CD4-positive, alpha-beta T cell treated with Interleukin-15 for 1 hour (primary cell): ENCODE results near the gene TTC3.
"Not testable (repeated sequence)": the region's sequence is repeated elsewhere in the genome, so short reads cannot be mapped to it uniquely, and the experiment has no call there.

Source experiments
- DNase-seq: peaks from one replicate; pipeline ENCODE4 v3.0.0-alpha.2; 2020

TTC3 gene

GRCh38 chr21:37072988-37073416, at the start of gene TTC3, which contains the start of gene PIGP:
TTC3 (plus strand) TSS chr21:37073254; CDS start chr21:37087258, 14,004 bp downstream.
PIGP (minus strand) TSS chr21:37073071; CDS start chr21:37072515, 556 bp downstream.
- peak; percentile 95 for DNase-seq

- no peak for DNase-seq
Measured at GRCh38 chr21:37026499-37026898, 46.6 kb upstream of the TTC3 start.

- DNase-seq = no peak
Measured at GRCh38 chr21:37028570-37028969, 44.5 kb upstream of the TTC3 start.

GRCh38 chr21:37030864-37031263, 42.2 kb upstream of the TTC3 start:
- no peak for DNase-seq

GRCh38 chr21:37032293-37032692, 40.8 kb upstream of the TTC3 start:
- DNase-seq = no peak

GRCh38 chr21:37032877-37033471, 40.1 kb upstream of the TTC3 start:
- no peak for DNase-seq

- not testable (repeated sequence) for DNase-seq
Measured at GRCh38 chr21:37034394-37034793, 38.7 kb upstream of the TTC3 start.

- DNase-seq = no peak
Measured at GRCh38 chr21:37036177-37036576, 36.9 kb upstream of the TTC3 start.

- DNase-seq = no peak
Measured at GRCh38 chr21:37039411-37040075, 33.5 kb upstream of the TTC3 start.

- no peak for DNase-seq
Measured at GRCh38 chr21:37040212-37040611, 32.8 kb upstream of the TTC3 start.

- no peak for DNase-seq
Measured at GRCh38 chr21:37041706-37042271, 31.3 kb upstream of the TTC3 start.

- no peak for DNase-seq
Measured at GRCh38 chr21:37043818-37044217, 29.2 kb upstream of the TTC3 start.

- no peak for DNase-seq
Measured at GRCh38 chr21:37044643-37045042, 28.4 kb upstream of the TTC3 start.

GRCh38 chr21:37045149-37045548, 27.9 kb upstream of the TTC3 start:
- no peak for DNase-seq

GRCh38 chr21:37045556-37045955, 27.5 kb upstream of the TTC3 start:
- no peak for DNase-seq

GRCh38 chr21:37047079-37047478, 26.0 kb upstream of the TTC3 start:
- DNase-seq = no peak

GRCh38 chr21:37049741-37050140, 23.3 kb upstream of the TTC3 start:
- not testable (repeated sequence) for DNase-seq

- DNase-seq = no peak
Measured at GRCh38 chr21:37055271-37055855, 17.7 kb upstream of the TTC3 start.

GRCh38 chr21:37057614-37058013, 15.4 kb upstream of the TTC3 start:
- no peak for DNase-seq

GRCh38 chr21:37058261-37058660, 14.8 kb upstream of the TTC3 start:
- no peak for DNase-seq

GRCh38 chr21:37059181-37059580, 13.9 kb upstream of the TTC3 start:
- no peak for DNase-seq

- DNase-seq = no peak
Measured at GRCh38 chr21:37060296-37060695, 12.8 kb upstream of the TTC3 start.

GRCh38 chr21:37061926-37062592, 11.0 kb upstream of the TTC3 start:
- no peak for DNase-seq

- DNase-seq = no peak
Measured at GRCh38 chr21:37062593-37062935, 10.5 kb upstream of the TTC3 start.
